Measurements from ENCODE around the gene AIFM3. TPM values are rescaled to one million over a fixed set of nuclear protein-coding genes. Genes with fewer than 3 reads are reported as not detected.
"Not testable (repeated sequence)": the region's sequence is repeated elsewhere in the genome, so short reads cannot be mapped to it uniquely, and the experiment has no call there.

AIFM3 gene
- total RNA-seq, 2 donors from 2014 or later = 0.34 to 1.2 TPM

DNA sequence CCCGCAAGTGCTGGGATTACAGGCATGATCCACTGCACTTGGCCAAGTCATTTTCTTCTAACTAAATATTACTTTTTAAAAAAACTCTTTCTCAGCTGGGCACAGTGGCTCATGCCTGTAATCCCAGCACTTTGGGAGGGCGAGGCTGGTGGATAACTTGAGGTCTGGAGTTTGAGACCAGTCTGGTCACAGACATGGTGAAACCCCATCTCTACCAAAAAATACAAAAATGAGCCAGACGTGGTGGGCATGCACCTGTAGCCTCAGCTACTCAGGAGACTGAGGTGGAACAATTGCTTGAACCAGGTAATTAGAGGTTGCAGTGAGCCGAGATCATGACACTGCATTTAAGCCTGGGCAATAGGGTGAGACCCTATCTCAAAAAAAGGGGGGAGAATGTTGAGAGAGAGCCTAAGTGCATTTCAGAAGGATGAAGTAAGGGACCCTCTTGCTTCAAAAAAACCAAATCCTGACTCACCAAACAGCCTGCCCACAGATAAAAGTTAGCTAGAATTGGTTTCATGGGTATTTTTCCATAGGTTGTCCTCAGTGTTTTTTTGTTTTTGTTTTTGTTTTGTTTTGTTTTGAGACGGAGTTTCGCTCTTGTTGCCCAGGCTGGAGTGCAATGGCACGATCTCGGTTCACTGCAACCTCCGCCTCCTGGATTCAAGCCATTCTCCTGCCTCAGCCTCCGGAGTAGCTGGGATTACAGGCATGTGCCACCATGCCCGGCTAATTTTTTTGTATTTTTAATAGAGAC is 31.1 kb upstream of the AIFM3 start:
- not testable (repeated sequence) for DNase-seq; H3K9me3 ChIP-seq (ENCODE audit: control insufficient read depth, low read length, poor library complexity, severe bottlenecking); H3K27me3 Mint-ChIP-seq; H3K4me3 Mint-ChIP-seq; ATAC-seq
- Mint-ChIP-seq H3K27ac (peak overlapping the region; percentile 8), H3K36me3 (ENCODE audit: low read depth) (peaks cover 11% of the 10 kb centered on the region), H3K4me1 (peaks cover 59% of the 10 kb centered on the region)

GRCh38 chr22:20937031-20937793 is 29.8 kb upstream of the AIFM3 start:
- no peak for DNase-seq
- peaks cover 11% of the 10 kb centered on the region for H3K36me3 Mint-ChIP-seq (ENCODE audit: low read depth)
- peak overlapping the region; percentile 43 for H3K27ac Mint-ChIP-seq
- no peaks in the 10 kb centered on the region for H3K27me3 Mint-ChIP-seq
- no peak for ATAC-seq
- H3K4me1 Mint-ChIP-seq = peaks cover 61% of the 10 kb centered on the region
- peak overlapping the region; percentile 55 for H3K4me3 Mint-ChIP-seq
- no peaks in the 10 kb centered on the region for H3K9me3 ChIP-seq (ENCODE audit: control insufficient read depth, low read length, poor library complexity, severe bottlenecking)

GRCh38 chr22:20937794-20938671 is 29.0 kb upstream of the AIFM3 start:
- Mint-ChIP-seq H3K4me1 (peaks cover 63% of the 10 kb centered on the region), H3K27ac (peak overlapping the region; percentile 43), H3K27me3 (no peaks in the 10 kb centered on the region), H3K4me3 (peak overlapping the region; percentile 55), H3K36me3 (ENCODE audit: low read depth) (peaks cover 11% of the 10 kb centered on the region)
- ATAC-seq = no peak
- H3K9me3 ChIP-seq (ENCODE audit: control insufficient read depth, low read length, poor library complexity, severe bottlenecking) = no peaks in the 10 kb centered on the region
- DNase-seq = no peak

GRCh38 chr22:20939457-20940185 is 27.4 kb upstream of the AIFM3 start:
- Mint-ChIP-seq H3K27ac (peak overlapping the region; percentile 19), H3K4me3 (peak overlapping the region; percentile 1), H3K4me1 (peaks cover 64% of the 10 kb centered on the region)
- not testable (repeated sequence) for H3K9me3 ChIP-seq (ENCODE audit: control insufficient read depth, low read length, poor library complexity, severe bottlenecking); H3K36me3 Mint-ChIP-seq (ENCODE audit: low read depth); ATAC-seq; DNase-seq; H3K27me3 Mint-ChIP-seq

DNA sequence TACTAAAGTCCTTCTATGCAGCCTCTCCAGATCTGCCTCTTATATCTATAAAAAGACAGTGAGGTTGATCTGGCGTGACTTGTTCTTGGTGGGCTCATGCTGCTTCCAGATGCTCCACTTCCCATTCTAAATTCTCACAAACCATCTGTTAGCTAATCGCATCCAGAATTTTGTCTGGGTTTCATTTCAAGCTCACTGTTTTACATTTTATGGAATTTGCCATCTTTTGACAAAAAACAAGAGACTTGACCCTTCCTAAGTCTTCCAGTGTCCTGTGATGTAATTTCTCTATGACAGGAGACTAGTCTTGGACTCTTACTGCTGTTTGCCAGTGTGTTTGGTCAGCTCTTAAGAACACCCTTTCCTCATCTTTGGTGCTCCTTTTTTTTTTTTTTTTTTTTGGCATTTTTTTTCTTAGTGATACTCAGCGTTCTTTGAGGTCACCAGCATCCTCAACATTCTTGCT is 26.8 kb upstream of the AIFM3 start:
- Mint-ChIP-seq H3K27ac (no peak overlapping the region), H3K4me1 (peaks cover 60% of the 10 kb centered on the region), H3K36me3 (ENCODE audit: low read depth) (peaks cover 9% of the 10 kb centered on the region), H3K27me3 (no peaks in the 10 kb centered on the region), H3K4me3 (peak overlapping the region; percentile 55)
- no peak for ATAC-seq
- no peak for DNase-seq
- no peaks in the 10 kb centered on the region for H3K9me3 ChIP-seq (ENCODE audit: control insufficient read depth, low read length, poor library complexity, severe bottlenecking)

GRCh38 chr22:20940904-20941385 is 26.1 kb upstream of the AIFM3 start:
- Mint-ChIP-seq H3K27ac (peak overlapping the region; percentile 57), H3K4me1 (peaks cover 65% of the 10 kb centered on the region), H3K4me3 (no peak overlapping the region), H3K27me3 (no peaks in the 10 kb centered on the region), H3K36me3 (ENCODE audit: low read depth) (peaks cover 9% of the 10 kb centered on the region)
- ATAC-seq = no peak
- DNase-seq = no peak
- no peaks in the 10 kb centered on the region for H3K9me3 ChIP-seq (ENCODE audit: control insufficient read depth, low read length, poor library complexity, severe bottlenecking)

- Mint-ChIP-seq H3K27ac (peak overlapping the region; percentile 49), H3K4me1 (peaks cover 63% of the 10 kb centered on the region)
- H3K27me3 Mint-ChIP-seq; H3K36me3 Mint-ChIP-seq (ENCODE audit: low read depth); ATAC-seq; H3K4me3 Mint-ChIP-seq; H3K9me3 ChIP-seq (ENCODE audit: control insufficient read depth, low read length, poor library complexity, severe bottlenecking); DNase-seq: not testable (repeated sequence)
These were observed 24.7 kb upstream of the AIFM3 start for GRCh38 chr22:20942203-20942902.

- peak overlapping the region; percentile 57 for H3K27ac Mint-ChIP-seq
- H3K4me1 Mint-ChIP-seq = peaks cover 61% of the 10 kb centered on the region
- no peak overlapping the region for H3K4me3 Mint-ChIP-seq
- H3K27me3 Mint-ChIP-seq = no peaks in the 10 kb centered on the region
- no peaks in the 10 kb centered on the region for H3K9me3 ChIP-seq (ENCODE audit: control insufficient read depth, low read length, poor library complexity, severe bottlenecking)
- DNase-seq = no peak
- no peak for ATAC-seq
- peaks cover 4% of the 10 kb centered on the region for H3K36me3 Mint-ChIP-seq (ENCODE audit: low read depth)
These were observed 23.7 kb upstream of the AIFM3 start for GRCh38 chr22:20943104-20943933.

- no peak overlapping the region for H3K4me3 Mint-ChIP-seq
- DNase-seq = no peak
- peaks cover 57% of the 10 kb centered on the region for H3K4me1 Mint-ChIP-seq
- no peak for ATAC-seq
- H3K27me3 Mint-ChIP-seq = no peaks in the 10 kb centered on the region
- H3K9me3 ChIP-seq (ENCODE audit: control insufficient read depth, low read length, poor library complexity, severe bottlenecking) = no peaks in the 10 kb centered on the region
- H3K36me3 Mint-ChIP-seq (ENCODE audit: low read depth) = peaks cover 4% of the 10 kb centered on the region
- H3K27ac Mint-ChIP-seq = no peak overlapping the region
These were observed 23.0 kb upstream of the AIFM3 start for GRCh38 chr22:20944042-20944441.

DNA sequence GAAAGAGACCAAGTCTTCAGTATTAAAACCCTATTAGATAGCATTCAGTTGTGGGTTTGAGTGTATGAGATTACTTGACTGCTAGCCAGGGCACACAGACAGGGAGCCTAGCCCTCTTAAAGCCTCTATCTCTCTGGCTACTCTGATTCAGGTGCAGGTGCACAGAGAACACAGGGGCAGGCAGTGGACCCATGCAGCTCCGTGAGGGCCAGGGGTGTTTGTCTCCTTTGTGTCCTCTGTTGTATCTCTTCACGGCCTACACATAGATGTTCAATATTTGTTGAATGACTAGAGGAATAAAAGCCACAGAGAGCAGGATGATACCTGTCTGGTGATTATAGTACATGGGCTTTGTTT is 21.5 kb upstream of the AIFM3 start:
- H3K9me3 ChIP-seq (ENCODE audit: control insufficient read depth, low read length, poor library complexity, severe bottlenecking) = no peaks in the 10 kb centered on the region
- Mint-ChIP-seq H3K27me3 (no peaks in the 10 kb centered on the region), H3K4me1 (peaks cover 51% of the 10 kb centered on the region), H3K4me3 (no peak overlapping the region), H3K27ac (no peak overlapping the region), H3K36me3 (ENCODE audit: low read depth) (peaks cover 6% of the 10 kb centered on the region)
- ATAC-seq (no peak), DNase-seq (no peak)

- no peak for ATAC-seq
- H3K27me3 Mint-ChIP-seq = no peaks in the 10 kb centered on the region
- H3K36me3 Mint-ChIP-seq (ENCODE audit: low read depth) = peaks cover 4% of the 10 kb centered on the region
- H3K27ac Mint-ChIP-seq = peak overlapping the region; percentile 56
- H3K4me3 Mint-ChIP-seq = no peak overlapping the region
- H3K4me1 Mint-ChIP-seq = peaks cover 44% of the 10 kb centered on the region
- no peak for DNase-seq
- H3K9me3 ChIP-seq (ENCODE audit: control insufficient read depth, low read length, poor library complexity, severe bottlenecking) = no peaks in the 10 kb centered on the region
These were observed 20.7 kb upstream of the AIFM3 start for GRCh38 chr22:20946080-20946986.

Data from T-helper 17 cell (primary cell).